ENCODE results near the gene IGSF21.

The IGSF21 gene

GRCh38 chr1:18109058-18109755 lies 1.6 kb downstream of the IGSF21 start:
- Histone ChIP-seq H3K4me1 (ENCODE audit: control insufficient read depth, low read length) (no peaks in the 10 kb centered on the region), H3K79me2 (ENCODE audit: control insufficient read depth, low read length) (no peaks in the 10 kb centered on the region), H3K4me2 (ENCODE audit: low read length) (no peak overlapping the region), H3K27ac (ENCODE audit: low read depth, low read length) (no peak overlapping the region), H3K27me3 (ENCODE audit: control insufficient read depth, low read length) (no peaks in the 10 kb centered on the region; the same call in 1 of the 2 replicates), H3K9me3 (ENCODE audit: control insufficient read depth, insufficient read depth, low read length) (no peaks in the 10 kb centered on the region), H3K4me3 (ENCODE audit: low read length) (no peak overlapping the region), H3K9me2 (replicated peaks; ENCODE audit: control insufficient read depth, low read length) (no peaks in the 10 kb centered on the region), H4K20me1 (ENCODE audit: control insufficient read depth, insufficient read depth, low read depth, low read length) (no peaks in the 10 kb centered on the region), H3F3A (ENCODE audit: control insufficient read depth, insufficient read depth) (no peaks in the 10 kb centered on the region), H3K36me3 (ENCODE audit: control insufficient read depth, low read length) (no peaks in the 10 kb centered on the region)
- TF ChIP-seq EZH2phosphoT487 (IDR thresholded peaks at IDR 0.05; ENCODE audit: borderline replicate concordance, low read length) (no peak), CTCF (IDR thresholded peaks at IDR 0.05; ENCODE audit: low read depth, low read length, poor library complexity, severe bottlenecking) (no peak)

DNA sequence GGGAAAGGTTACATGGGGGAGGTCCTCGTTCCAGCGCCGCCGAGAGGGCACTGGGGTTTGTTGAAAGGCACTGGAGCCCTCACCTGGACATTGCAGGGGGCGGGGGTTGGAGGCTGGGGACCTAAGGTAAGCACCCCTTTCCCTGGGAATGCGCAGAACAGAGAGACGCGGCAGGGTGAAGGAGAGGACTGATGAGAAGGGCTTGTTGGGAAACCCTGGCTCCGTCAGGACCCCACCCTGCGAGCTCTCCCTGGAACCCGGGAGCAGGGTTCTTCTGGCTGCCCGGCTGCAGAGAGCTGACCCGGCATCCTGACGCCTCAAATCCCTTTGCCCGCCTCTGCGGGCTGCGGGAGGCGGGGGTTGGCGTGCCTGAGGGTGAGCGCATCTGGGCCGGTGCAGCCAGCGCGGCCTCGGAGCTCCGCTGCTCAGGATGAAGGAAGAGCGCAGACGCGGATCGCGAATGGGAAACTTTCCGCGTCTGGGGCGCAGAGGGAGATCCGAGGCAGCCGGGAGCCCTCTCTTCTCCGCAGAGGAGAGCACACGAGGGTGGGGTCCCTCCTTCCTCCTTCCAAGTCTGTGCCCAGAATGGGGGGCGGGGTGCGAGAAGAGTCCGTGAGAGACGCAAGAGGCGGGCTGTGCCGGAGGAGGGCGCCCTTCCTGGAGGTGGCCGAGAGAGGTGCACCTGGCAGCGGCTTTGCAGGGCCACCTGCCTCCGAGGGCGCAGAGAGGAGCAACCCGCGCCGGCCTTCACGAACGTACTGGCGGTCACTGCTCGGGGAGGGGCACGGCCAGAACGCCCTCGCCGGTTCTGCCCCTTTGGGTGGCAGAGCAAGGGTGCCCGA lies 2.4 kb downstream of the IGSF21 start:
- H3K9me3 ChIP-seq (ENCODE audit: control insufficient read depth, insufficient read depth, low read length) = no peaks in the 10 kb centered on the region
- H3K27me3 ChIP-seq (ENCODE audit: control insufficient read depth, low read length) = no peaks in the 10 kb centered on the region; the same call in 1 of the 2 replicates
- no peak overlapping the region for H3K27ac ChIP-seq (ENCODE audit: low read depth, low read length)
- H3K36me3 ChIP-seq (ENCODE audit: control insufficient read depth, low read length) = no peaks in the 10 kb centered on the region
- no peaks in the 10 kb centered on the region for H3K9me2 ChIP-seq (replicated peaks; ENCODE audit: control insufficient read depth, low read length)
- TF ChIP-seq CTCF (IDR thresholded peaks at IDR 0.05; ENCODE audit: low read depth, low read length, poor library complexity, severe bottlenecking) (no peak), EZH2phosphoT487 (IDR thresholded peaks at IDR 0.05; ENCODE audit: borderline replicate concordance, low read length) (no peak)
- no peaks in the 10 kb centered on the region for H3K79me2 ChIP-seq (ENCODE audit: control insufficient read depth, low read length)
- H4K20me1 ChIP-seq (ENCODE audit: control insufficient read depth, insufficient read depth, low read depth, low read length) = no peaks in the 10 kb centered on the region
- H3K4me3 ChIP-seq (ENCODE audit: low read length) = no peak overlapping the region
- H3K4me2 ChIP-seq (ENCODE audit: low read length) = no peak overlapping the region
- H3F3A ChIP-seq (ENCODE audit: control insufficient read depth, insufficient read depth) = no peaks in the 10 kb centered on the region
- H3K4me1 ChIP-seq (ENCODE audit: control insufficient read depth, low read length) = no peaks in the 10 kb centered on the region

DNA sequence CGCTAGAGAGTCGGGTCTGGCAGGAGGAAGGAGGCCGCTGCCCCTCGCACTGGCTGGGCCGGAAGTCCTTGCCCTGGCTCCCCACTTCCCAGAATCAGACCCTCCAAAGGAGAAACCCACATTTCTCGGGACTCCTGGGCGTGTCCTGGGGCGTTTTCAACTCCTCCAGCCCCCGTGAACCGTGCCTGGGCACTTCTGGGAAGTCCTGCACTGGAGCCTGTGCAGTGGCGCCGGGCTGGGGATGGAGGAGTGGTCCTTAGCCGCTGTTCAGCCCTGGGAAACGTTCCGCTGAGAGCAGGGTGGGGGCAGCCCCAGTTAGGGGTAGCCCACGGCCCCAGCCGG lies 3.0 kb downstream of the IGSF21 start:
- Histone ChIP-seq H4K20me1 (ENCODE audit: control insufficient read depth, insufficient read depth, low read depth, low read length) (no peaks in the 10 kb centered on the region), H3K9me2 (replicated peaks; ENCODE audit: control insufficient read depth, low read length) (no peaks in the 10 kb centered on the region), H3K4me2 (ENCODE audit: low read length) (no peak overlapping the region), H3K4me1 (ENCODE audit: control insufficient read depth, low read length) (no peaks in the 10 kb centered on the region), H3K79me2 (ENCODE audit: control insufficient read depth, low read length) (no peaks in the 10 kb centered on the region), H3K27me3 (ENCODE audit: control insufficient read depth, low read length) (no peaks in the 10 kb centered on the region; the same call in 1 of the 2 replicates), H3K27ac (ENCODE audit: low read depth, low read length) (no peak overlapping the region), H3F3A (ENCODE audit: control insufficient read depth, insufficient read depth) (no peaks in the 10 kb centered on the region), H3K4me3 (ENCODE audit: low read length) (no peak overlapping the region), H3K9me3 (ENCODE audit: control insufficient read depth, insufficient read depth, low read length) (no peaks in the 10 kb centered on the region), H3K36me3 (ENCODE audit: control insufficient read depth, low read length) (no peaks in the 10 kb centered on the region)
- TF ChIP-seq CTCF (IDR thresholded peaks at IDR 0.05; ENCODE audit: low read depth, low read length, poor library complexity, severe bottlenecking) (no peak), EZH2phosphoT487 (IDR thresholded peaks at IDR 0.05; ENCODE audit: borderline replicate concordance, low read length) (no peak)
